Liver (tissue), 3 donors: ENCODE data around the gene TNFRSF11A.

Experiments used
- ATF3 ChIP-seq: IDR thresholded peaks from 2 replicates; pipeline ENCODE4 v1.6.1; 2016; ENCODE audit warnings: antibody characterized with exemption
- CTCF ChIP-seq: fragments of 150-350 bp; IDR thresholded peaks from 2 replicates; pipeline ENCODE4 v1.5.1; 2017; ENCODE audit warnings: improper control_type of control experiment, low read depth, low read length; ENCODE audit not compliant: missing input control
- EGR1 ChIP-seq, 2 donors: IDR thresholded peaks; 2 replicates each; pipeline ENCODE4 v1.6.1; 2016 to 2018; ENCODE audit warnings: antibody characterized with exemption in 2 of 2, low read depth in 2 of 2
- FOXA1 ChIP-seq: IDR thresholded peaks from 2 replicates; pipeline ENCODE4 v1.6.1; 2016; ENCODE audit warnings: antibody characterized with exemption
- GABPA ChIP-seq, 2 donors: IDR thresholded peaks in 1 of 2; conservative IDR thresholded peaks in 1 of 2; 2 replicates each; pipeline ENCODE4 v1.6.1; 2016; ENCODE audit warnings: antibody characterized with exemption in 2 of 2, mild to moderate bottlenecking in 1 of 2, moderate library complexity in 1 of 2
- JUND ChIP-seq, 2 donors: IDR thresholded peaks; 2 replicates each; pipeline ENCODE4 v1.6.1; 2016; ENCODE audit warnings: antibody characterized with exemption in 2 of 2
- MAX ChIP-seq: IDR thresholded peaks from 2 replicates; pipeline ENCODE4 v1.6.1; 2016; ENCODE audit warnings: antibody characterized with exemption
- RAD21 ChIP-seq, 2 donors: IDR thresholded peaks; 2 replicates each; pipeline ENCODE4 v1.6.1; 2016; ENCODE audit warnings: antibody characterized with exemption in 2 of 2, mild to moderate bottlenecking in 2 of 2
- REST ChIP-seq: IDR thresholded peaks from 2 replicates; pipeline ENCODE4 v1.6.1; 2016; ENCODE audit warnings: antibody characterized with exemption, mild to moderate bottlenecking
- RXRA ChIP-seq, 2 donors: IDR thresholded peaks; 2 replicates each; pipeline ENCODE4 v1.6.1; 2017 to 2018; ENCODE audit warnings: antibody characterized with exemption in 2 of 2, mild to moderate bottlenecking in 1 of 2
- SP1 ChIP-seq: IDR thresholded peaks from 2 replicates; pipeline ENCODE4 v1.6.1; 2018; ENCODE audit warnings: antibody characterized with exemption, mild to moderate bottlenecking
- TAF1 ChIP-seq: conservative IDR thresholded peaks from 2 replicates; pipeline ENCODE4 v1.6.1; 2016; ENCODE audit warnings: antibody characterized with exemption, mild to moderate bottlenecking
- ZBTB33 ChIP-seq: IDR thresholded peaks from 2 replicates; pipeline ENCODE4 v1.6.1; 2016; ENCODE audit warnings: antibody characterized with exemption
- donor health status: healthy.
- donor health status: healthy.

- TF ChIP-seq TAF1 (peak; percentile 22), CTCF (no peak), RXRA (IDR thresholded peaks at IDR 0.05) (no peak), RAD21 (IDR thresholded peaks at IDR 0.05) (no peak), GABPA (IDR thresholded peaks at IDR 0.05 in 1 of 2, conservative IDR thresholded peaks at IDR 0.05 in 1 of 2) (no peak), REST (no peak), ZBTB33 (no peak), JUND (IDR thresholded peaks at IDR 0.05) (no peak), EGR1 (IDR thresholded peaks at IDR 0.05; ENCODE audit: low read depth in 2 of 2) (no peak), MAX (no peak), SP1 (no peak), FOXA1 (no peak), ATF3 (no peak)
Measured at GRCh38 chr18:62287781-62288664, 37.1 kb upstream of the TNFRSF11A start.
